H9 (cell line): ENCODE results near the gene ZNRF2. TPM values are rescaled to one million over a fixed set of nuclear protein-coding genes. Genes with fewer than 3 reads are reported as not detected.

ENCODE experiments used
- DNase-seq: peaks from one replicate; pipeline ENCODE4 v3.0.0-alpha.2; 2017
- H2AFZ ChIP-seq: one replicate; pipeline ENCODE4 v1.6.1; 2013; ENCODE audit warnings: mild to moderate bottlenecking, low read length, control low read depth, moderate library complexity
- H2AK5ac ChIP-seq: 2 replicates; pipeline ENCODE4 v1.6.1; 2013; ENCODE audit warnings: low read length, control low read depth, mixed read lengths; ENCODE audit not compliant: insufficient read length
- H2BK120ac ChIP-seq: one replicate; pipeline ENCODE4 v1.6.1; 2013; ENCODE audit warnings: low read depth, mild to moderate bottlenecking, low read length, control low read depth, inconsistent platforms; ENCODE audit not compliant: poor library complexity, severe bottlenecking
- H2BK12ac ChIP-seq: 2 replicates; pipeline ENCODE4 v1.6.1; 2013; ENCODE audit warnings: low read length, control low read depth, mixed read lengths, low read depth; ENCODE audit not compliant: insufficient read length
- H2BK15ac ChIP-seq: 2 replicates; pipeline ENCODE4 v1.6.1; 2013; ENCODE audit warnings: low read depth, low read length, control low read depth
- H2BK20ac ChIP-seq: one replicate; pipeline ENCODE4 v1.6.1; 2013; ENCODE audit warnings: low read depth, mild to moderate bottlenecking, low read length, control low read depth, inconsistent platforms; ENCODE audit not compliant: poor library complexity, severe bottlenecking
- H2BK5ac ChIP-seq: 2 replicates; pipeline ENCODE4 v1.6.1; 2013; ENCODE audit warnings: low read length, control low read depth, mixed read lengths; ENCODE audit not compliant: insufficient read length
- H3K14ac ChIP-seq: 2 replicates; pipeline ENCODE4 v1.6.1; 2013; ENCODE audit warnings: low read length, control low read depth; ENCODE audit not compliant: insufficient read depth
- H3K18ac ChIP-seq: 2 replicates; pipeline ENCODE4 v1.6.1; 2013; ENCODE audit warnings: low read depth, mild to moderate bottlenecking, mixed read lengths, low read length, control low read depth; ENCODE audit not compliant: insufficient read length
- H3K23ac ChIP-seq: 2 replicates; pipeline ENCODE4 v1.6.1; 2013; ENCODE audit warnings: low read length, control low read depth, mixed read lengths, low read depth; ENCODE audit not compliant: insufficient read length
- H3K23me2 ChIP-seq: 2 replicates; pipeline ENCODE4 v1.6.1; 2013; ENCODE audit warnings: low read depth, mild to moderate bottlenecking, mixed read lengths, low read length, control low read depth; ENCODE audit not compliant: insufficient read length, poor library complexity, severe bottlenecking
- H3K27ac ChIP-seq: 2 replicates; pipeline ENCODE4 v1.5.1; 2013; ENCODE audit warnings: low read length, control low read depth, mixed read lengths, low read depth; ENCODE audit not compliant: insufficient read length
- H3K27me3 ChIP-seq: 2 replicates; pipeline ENCODE4 v1.6.1; 2013; ENCODE audit warnings: low read length, control low read depth, inconsistent platforms; ENCODE audit not compliant: insufficient read depth
- H3K4ac ChIP-seq: 2 replicates; pipeline ENCODE4 v1.6.1; 2013; ENCODE audit warnings: low read depth, mild to moderate bottlenecking, control low read depth, inconsistent platforms, low read length, moderate library complexity
- H3K4me1 ChIP-seq: 2 replicates; pipeline ENCODE4 v1.6.1; 2013; ENCODE audit warnings: low read length, control low read depth, inconsistent platforms; ENCODE audit not compliant: insufficient read depth
- H3K4me2 ChIP-seq: 2 replicates; pipeline ENCODE4 v1.6.1; 2013; ENCODE audit warnings: low read length, control low read depth, mixed read lengths; ENCODE audit not compliant: insufficient read length, insufficient read depth
- H3K56ac ChIP-seq: 2 replicates; pipeline ENCODE4 v1.6.1; 2013; ENCODE audit warnings: low read depth, mild to moderate bottlenecking, mixed read lengths, low read length, control low read depth; ENCODE audit not compliant: insufficient read length
- H3K79me1 ChIP-seq: 2 replicates; pipeline ENCODE4 v1.6.1; 2013; ENCODE audit warnings: low read depth, mild to moderate bottlenecking, moderate library complexity, low read length, control low read depth, inconsistent platforms; ENCODE audit not compliant: insufficient read depth, poor library complexity, severe bottlenecking
- H3K79me2 ChIP-seq: 2 replicates; pipeline ENCODE4 v1.6.1; 2013; ENCODE audit warnings: low read length, control low read depth, inconsistent platforms; ENCODE audit not compliant: insufficient read depth
- H3K9ac ChIP-seq: 2 replicates; pipeline ENCODE4 v1.6.1; 2013; ENCODE audit warnings: low read length, control low read depth, mixed read lengths; ENCODE audit not compliant: insufficient read length; ENCODE audit errors: extremely low read depth
- H3K9me3 ChIP-seq: one replicate; pipeline ENCODE4 v1.6.1; 2013; ENCODE audit warnings: low read depth, low read length, inconsistent platforms; ENCODE audit not compliant: control insufficient read depth
- H3T11ph ChIP-seq: one replicate; pipeline ENCODE4 v1.6.1; 2013; ENCODE audit warnings: mild to moderate bottlenecking, low read length, control low read depth, inconsistent platforms
- H4K20me1 ChIP-seq: one replicate; pipeline ENCODE4 v1.6.1; 2013; ENCODE audit not compliant: control insufficient read depth, insufficient read length, insufficient read depth
- H4K5ac ChIP-seq: 2 replicates; pipeline ENCODE4 v1.6.1; 2013; ENCODE audit warnings: low read depth, mild to moderate bottlenecking, mixed read lengths, low read length, control low read depth; ENCODE audit not compliant: insufficient read length
- H4K8ac ChIP-seq: replicated peaks from 2 replicates; pipeline ENCODE4 v1.6.1; 2013; ENCODE audit warnings: low read length, control low read depth, mixed read lengths, low read depth; ENCODE audit not compliant: insufficient read length
- H4K91ac ChIP-seq: 2 replicates; pipeline ENCODE4 v1.6.1; 2013; ENCODE audit warnings: low read depth, mild to moderate bottlenecking, moderate library complexity, mixed read lengths, low read length, control low read depth; ENCODE audit not compliant: insufficient read length
- H3K27ac Mint-ChIP-seq, 3 experiments: 2 replicates in 2 of 3; 3 replicates in 1 of 3; pipeline ENCODE4 v1.8.0; 2020 to 2021; ENCODE audit warnings: mixed read lengths in 3 of 3, mild to moderate bottlenecking in 1 of 3, moderate library complexity in 1 of 3
- H3K27me3 Mint-ChIP-seq: 2 replicates; pipeline ENCODE4 v1.8.0; 2021; ENCODE audit warnings: low read depth, mild to moderate bottlenecking, moderate library complexity, mixed read lengths
- H3K36me3 Mint-ChIP-seq, 3 experiments: 2 replicates in 2 of 3; 3 replicates in 1 of 3; pipeline ENCODE4 v1.8.0; 2020 to 2021; ENCODE audit warnings: low read depth in 3 of 3, mixed read lengths in 3 of 3; ENCODE audit not compliant: insufficient read depth in 1 of 3
- H3K4me1 Mint-ChIP-seq, 2 experiments: 2 replicates each; pipeline ENCODE4 v1.8.0; 2020; ENCODE audit warnings: mixed read lengths in 2 of 2
- H3K4me3 Mint-ChIP-seq, 2 experiments: 2 replicates in 1 of 2; 3 replicates in 1 of 2; pipeline ENCODE4 v1.8.0; 2020 to 2021; ENCODE audit warnings: mild to moderate bottlenecking in 2 of 2, mixed read lengths in 2 of 2, moderate library complexity in 1 of 2
- H3K9me3 Mint-ChIP-seq, 2 experiments: 2 replicates in 1 of 2; 3 replicates in 1 of 2; pipeline ENCODE4 v1.8.0; 2020; ENCODE audit warnings: mild to moderate bottlenecking in 2 of 2, mixed read lengths in 2 of 2, moderate library complexity in 1 of 2
- CTCF ChIP-seq: fragments of 200-600 bp; sonication (generic); conservative IDR thresholded peaks from 3 replicates; pipeline ENCODE4 v1.8.0; 2021; ENCODE audit warnings: antibody characterized with exemption, mild to moderate bottlenecking
- WGBS: extraction: QIAGEN DNeasy Blood & Tissue Kit; methylation state at CpG from one replicate; pipeline ENCODE4 v1.1.7; 2013; ENCODE audit warnings: missing lambda C conversion rate, low lambda C conversion rate, mixed read lengths; ENCODE audit not compliant: insufficient read length; ENCODE audit errors: extremely low coverage; 5-methylcytosine and 5-hydroxymethylcytosine counted together
- total RNA-seq: library from RNA; stranded (reverse); gene quantifications from 2 replicates; pipeline ENCODE4 v1.2.1, GENCODE V29; 2021

The ZNRF2 gene
- total RNA-seq, 1 experiment from 2014 or later: 16.5 TPM

- Mint-ChIP-seq H3K4me1 (no peaks in the 10 kb centered on the region), H3K36me3 (no peaks in the 10 kb centered on the region), H3K4me3 (no peak overlapping the region), H3K9me3 (no peaks in the 10 kb centered on the region), H3K27me3 (peaks cover 1% of the 10 kb centered on the region), H3K27ac (no peak overlapping the region)
- no peak overlapping the region for H2BK20ac ChIP-seq
- no peak overlapping the region for H3T11ph ChIP-seq
- H2AK5ac ChIP-seq: no peak overlapping the region
- no peak overlapping the region for H4K91ac ChIP-seq
- no peak overlapping the region for H3K9ac ChIP-seq
- WGBS: no CpG with 5 or more reads among the region's 2 CpGs
- H2BK12ac ChIP-seq: no peak overlapping the region
- no peak overlapping the region for H3K56ac ChIP-seq
- H2BK5ac ChIP-seq: no peak overlapping the region
- H3K23me2 ChIP-seq: no peaks in the 10 kb centered on the region
- peaks cover 5% of the 10 kb centered on the region; the same call in 1 of the 2 replicates for H3K4me1 ChIP-seq
- DNase-seq: no peak
- TF ChIP-seq CTCF: no peak
- H3K9me3 ChIP-seq: no peaks in the 10 kb centered on the region
- H4K20me1 ChIP-seq: no peaks in the 10 kb centered on the region
- H3K18ac ChIP-seq: no peak overlapping the region
- H3K79me1 ChIP-seq: no peaks in the 10 kb centered on the region
- no peak overlapping the region for H3K4ac ChIP-seq
- no peak overlapping the region for H3K4me2 ChIP-seq
- no peak overlapping the region for H3K27ac ChIP-seq
- no peak overlapping the region for H3K23ac ChIP-seq
- no peak overlapping the region for H4K8ac ChIP-seq
- no peaks in the 10 kb centered on the region for H3K79me2 ChIP-seq
- H2AFZ ChIP-seq: no peak overlapping the region
- no peak overlapping the region for H4K5ac ChIP-seq
- H2BK15ac ChIP-seq: no peak overlapping the region
- H2BK120ac ChIP-seq: no peak overlapping the region
- H3K14ac ChIP-seq: no peak overlapping the region
- H3K27me3 ChIP-seq: no peaks in the 10 kb centered on the region
Measured at GRCh38 chr7:30269490-30269889, 14.9 kb upstream of the ZNRF2 start.
